Measurements from ENCODE around the gene TEAD2.
"Not testable (repeated sequence)": the region's sequence is repeated elsewhere in the genome, so short reads cannot be mapped to it uniquely, and the experiment has no call there.

The TEAD2 gene

GRCh38 chr19:49328741-49329140 is 33.5 kb downstream of the TEAD2 start:
- no peak for DNase-seq

- DNase-seq: peak; percentile 20
Observed at GRCh38 chr19:49327878-49328544, 34.2 kb downstream of the TEAD2 start.

- DNase-seq: no peak
Observed at GRCh38 chr19:49326165-49326704, 36.0 kb downstream of the TEAD2 start.

- DNase-seq: not testable (repeated sequence)
Observed at GRCh38 chr19:49325756-49326155, 36.5 kb downstream of the TEAD2 start.

- no peak for DNase-seq
Observed at GRCh38 chr19:49324801-49325576, 37.2 kb downstream of the TEAD2 start, which contains the start of gene SLC6A16. Gene SLC6A16, minus strand, starts transcription at chr19:49325191. Its CDS starts 13,844 bp downstream, at chr19:49311347.

GRCh38 chr19:49318296-49318695 is 43.9 kb downstream of the TEAD2 start:
- DNase-seq: no peak

- DNase-seq: no peak
Observed at GRCh38 chr19:49316284-49316683, 45.9 kb downstream of the TEAD2 start.

- DNase-seq: no peak
Observed at GRCh38 chr19:49315111-49315510, 47.1 kb downstream of the TEAD2 start.

- DNase-seq: no peak
Observed at GRCh38 chr19:49309087-49309486, 53.1 kb downstream of the TEAD2 start.

- not testable (repeated sequence) for DNase-seq
Observed at GRCh38 chr19:49306734-49307133, 55.5 kb downstream of the TEAD2 start.

- no peak for DNase-seq
Observed at GRCh38 chr19:49301866-49302252, 60.4 kb downstream of the TEAD2 start.

GRCh38 chr19:49301165-49301865 is 60.9 kb downstream of the TEAD2 start:
- DNase-seq: peak; percentile 83

- not testable (repeated sequence) for DNase-seq
Observed at GRCh38 chr19:49298653-49299052, 63.6 kb downstream of the TEAD2 start.

GRCh38 chr19:49297403-49297802 is 64.8 kb downstream of the TEAD2 start:
- DNase-seq: no peak

- no peak for DNase-seq
Observed at GRCh38 chr19:49295208-49295880, 66.9 kb downstream of the TEAD2 start.

GRCh38 chr19:49294401-49294800 is 67.8 kb downstream of the TEAD2 start:
- DNase-seq: no peak

All from T-helper 9 cell (primary cell).